ENCODE measurements around the gene PITX2.

Gene PITX2

GRCh38 chr4:110621839-110622751 lies 782 bp downstream of the PITX2 start:
- DNase-seq, result no peak

- no peak for DNase-seq
Observed at GRCh38 chr4:110621328-110621812, 1.5 kb downstream of the PITX2 start.

- no peak for DNase-seq
Observed at GRCh38 chr4:110620691-110621327, 2.1 kb downstream of the PITX2 start.

- DNase-seq, result no peak
Observed at GRCh38 chr4:110620322-110620690, 2.6 kb downstream of the PITX2 start.

- no peak for DNase-seq
Observed at GRCh38 chr4:110619463-110620247, 3.2 kb downstream of the PITX2 start.

GRCh38 chr4:110618581-110619462 lies 4.1 kb downstream of the PITX2 start:
- DNase-seq, result no peak

GRCh38 chr4:110617646-110618580 lies 5.0 kb downstream of the PITX2 start:
- DNase-seq, result no peak

- DNase-seq, result no peak
Observed at GRCh38 chr4:110617075-110617640, 5.7 kb downstream of the PITX2 start.

- no peak for DNase-seq
Observed at GRCh38 chr4:110616238-110617074, 6.4 kb downstream of the PITX2 start.

GRCh38 chr4:110615353-110616237 lies 7.3 kb downstream of the PITX2 start:
- no peak for DNase-seq

- DNase-seq, result no peak
Observed at GRCh38 chr4:110614976-110615352, 7.9 kb downstream of the PITX2 start.

- no peak for DNase-seq
Observed at GRCh38 chr4:110614173-110614963, 8.5 kb downstream of the PITX2 start.

GRCh38 chr4:110613745-110614144 lies 9.1 kb downstream of the PITX2 start:
- no peak for DNase-seq

GRCh38 chr4:110612631-110613269 lies 10.1 kb downstream of the PITX2 start:
- no peak for DNase-seq

- no peak for DNase-seq
Observed at GRCh38 chr4:110611968-110612447, 10.9 kb downstream of the PITX2 start.

GRCh38 chr4:110610940-110611831 lies 11.7 kb downstream of the PITX2 start:
- DNase-seq, result no peak

Data from GF-D8 (cell line).